Neural progenitor cell (in vitro differentiated cells): ENCODE results near the gene DPYSL5.

ENCODE experiments used
- CTCF ChIP-seq: fragments of 200-600 bp; sonication (generic); IDR thresholded peaks from 2 replicates; pipeline ENCODE4 v1.5.1; 2017; ENCODE audit warnings: antibody characterized with exemption, mild to moderate bottlenecking
- EZH2phosphoT487 ChIP-seq: fragments of 200-600 bp; sonication (generic); IDR thresholded peaks from 2 replicates; pipeline ENCODE4 v1.6.1; 2017; ENCODE audit warnings: antibody characterized with exemption

GRCh38 chr2:26934335-26934724, 86.4 kb downstream of the DPYSL5 start:
- TF ChIP-seq EZH2phosphoT487: no peak
- TF ChIP-seq CTCF: no peak
